Upper lobe of right lung (tissue), 1 donor: ENCODE results near the gene MIER1. TPM values are rescaled to one million over a fixed set of nuclear protein-coding genes. Genes with fewer than 3 reads are reported as not detected.
"Not testable (repeated sequence)": the region's sequence is repeated elsewhere in the genome, so short reads cannot be mapped to it uniquely, and the experiment has no call there.

Source experiments
- ATAC-seq: fragments of 200-7000 bp; cut with Tn5 transposase; one replicate; pipeline ENCODE4 v1.9.1; 2020; ENCODE audit warnings: mild to moderate bottlenecking, moderate library complexity
- DNase-seq: peaks from one replicate; pipeline ENCODE4 v3.0.0-alpha.2; 2020
- H3K27ac ChIP-seq: fragments of 200-600 bp; one replicate; pipeline ENCODE4 v1.8.0; 2022
- H3K27me3 ChIP-seq: fragments of 200-600 bp; one replicate; pipeline ENCODE4 v1.8.0; 2022; ENCODE audit warnings: mild to moderate bottlenecking
- H3K36me3 ChIP-seq: fragments of 200-600 bp; one replicate; pipeline ENCODE4 v1.8.0; 2022
- H3K4me1 ChIP-seq: fragments of 200-600 bp; one replicate; pipeline ENCODE4 v1.8.0; 2022
- H3K4me3 ChIP-seq: fragments of 200-600 bp; one replicate; pipeline ENCODE4 v1.8.0; 2022; ENCODE audit warnings: mild to moderate bottlenecking
- H3K9me3 ChIP-seq: fragments of 200-600 bp; one replicate; pipeline ENCODE4 v1.8.0; 2022
- intact Hi-C: fragments of 100-400 bp; cut with DNase I; formaldehyde crosslinking; loops from one replicate; pipeline ENCODE4 v1.11.0; 2022
- total RNA-seq: library from RNA; stranded (reverse); fragmentation: NEBNext Ultra II Directional; extraction: Animal tissue kit (Norgen Biotek cat#: 25700); gene quantifications from one replicate; pipeline ENCODE4 v1.2.1, GENCODE V29; 2021
- TF ChIP-seq, protein P1 (sequence below): fragments of 200-600 bp; IDR thresholded peaks from one replicate; pipeline ENCODE4 v1.8.0; 2022; ENCODE audit warnings: antibody characterized with exemption
- donor health status: DM: no; HTN: yes; CAD: no; lungs with severe emphysema.

MIER1 gene
- total RNA-seq, 1 donor from 2014 or later: 43.8 TPM

DNA sequence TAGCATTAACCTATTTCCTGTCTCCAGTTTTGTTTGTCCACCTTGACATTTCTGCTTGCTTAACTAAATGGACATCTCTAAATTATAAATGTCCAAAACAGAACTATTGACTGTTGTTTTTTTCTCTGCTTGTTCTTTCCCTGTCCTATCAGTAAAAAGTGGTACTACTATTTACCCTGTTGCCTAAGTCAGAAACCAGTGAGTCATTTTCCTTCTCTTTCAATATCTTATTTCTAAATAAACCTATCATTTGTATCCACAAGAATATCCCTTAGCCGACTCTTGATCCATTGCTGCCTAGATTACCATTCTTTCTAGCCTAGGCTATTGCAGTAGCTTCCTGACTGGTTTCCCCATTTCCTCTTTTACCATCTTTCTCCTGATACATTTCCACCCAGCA lies 22.5 kb downstream of the MIER1 start:
- no peaks in the 10 kb centered on the region for H3K9me3 ChIP-seq
- H3K4me3 ChIP-seq: no peak overlapping the region
- H3K27me3 ChIP-seq: no peaks in the 10 kb centered on the region
- H3K27ac ChIP-seq: no peak overlapping the region
- DNase-seq: no peak
- peaks cover 66% of the 10 kb centered on the region for H3K36me3 ChIP-seq
- no peak for ATAC-seq
- H3K4me1 ChIP-seq: peaks cover 7% of the 10 kb centered on the region
- TF ChIP-seq, protein P1, sequence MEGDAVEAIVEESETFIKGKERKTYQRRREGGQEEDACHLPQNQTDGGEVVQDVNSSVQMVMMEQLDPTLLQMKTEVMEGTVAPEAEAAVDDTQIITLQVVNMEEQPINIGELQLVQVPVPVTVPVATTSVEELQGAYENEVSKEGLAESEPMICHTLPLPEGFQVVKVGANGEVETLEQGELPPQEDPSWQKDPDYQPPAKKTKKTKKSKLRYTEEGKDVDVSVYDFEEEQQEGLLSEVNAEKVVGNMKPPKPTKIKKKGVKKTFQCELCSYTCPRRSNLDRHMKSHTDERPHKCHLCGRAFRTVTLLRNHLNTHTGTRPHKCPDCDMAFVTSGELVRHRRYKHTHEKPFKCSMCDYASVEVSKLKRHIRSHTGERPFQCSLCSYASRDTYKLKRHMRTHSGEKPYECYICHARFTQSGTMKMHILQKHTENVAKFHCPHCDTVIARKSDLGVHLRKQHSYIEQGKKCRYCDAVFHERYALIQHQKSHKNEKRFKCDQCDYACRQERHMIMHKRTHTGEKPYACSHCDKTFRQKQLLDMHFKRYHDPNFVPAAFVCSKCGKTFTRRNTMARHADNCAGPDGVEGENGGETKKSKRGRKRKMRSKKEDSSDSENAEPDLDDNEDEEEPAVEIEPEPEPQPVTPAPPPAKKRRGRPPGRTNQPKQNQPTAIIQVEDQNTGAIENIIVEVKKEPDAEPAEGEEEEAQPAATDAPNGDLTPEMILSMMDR: no peak
- intact Hi-C loops: no loop called here

DNA sequence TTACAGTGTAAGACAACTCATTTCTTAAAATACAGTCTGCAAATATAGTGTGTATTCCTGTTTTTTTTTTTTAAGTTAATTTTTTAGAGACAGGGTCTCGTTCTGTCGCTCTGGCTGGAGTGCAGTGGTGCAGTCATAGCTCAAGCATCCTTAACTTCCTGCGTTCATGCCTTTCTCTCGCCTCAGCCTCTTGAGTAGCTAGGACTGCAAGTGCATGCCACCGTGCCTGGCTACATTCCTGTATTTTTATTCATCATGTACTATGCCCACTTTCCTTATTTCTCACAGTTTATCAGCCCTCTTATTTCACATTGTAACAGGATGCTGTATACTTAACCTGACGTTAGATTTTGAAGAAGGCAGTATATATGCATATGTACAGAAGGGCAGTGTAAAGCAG lies 26.7 kb downstream of the MIER1 start:
- Histone ChIP-seq H3K27ac (no peak overlapping the region), H3K9me3 (no peaks in the 10 kb centered on the region), H3K4me1 (peaks cover 2% of the 10 kb centered on the region), H3K27me3 (no peaks in the 10 kb centered on the region), H3K36me3 (peaks cover 94% of the 10 kb centered on the region), H3K4me3 (no peak overlapping the region)
- DNase-seq (no peak), ATAC-seq (peak; percentile 25)
- TF ChIP-seq, protein P1: no peak
- intact Hi-C loops: no loop called here

DNA sequence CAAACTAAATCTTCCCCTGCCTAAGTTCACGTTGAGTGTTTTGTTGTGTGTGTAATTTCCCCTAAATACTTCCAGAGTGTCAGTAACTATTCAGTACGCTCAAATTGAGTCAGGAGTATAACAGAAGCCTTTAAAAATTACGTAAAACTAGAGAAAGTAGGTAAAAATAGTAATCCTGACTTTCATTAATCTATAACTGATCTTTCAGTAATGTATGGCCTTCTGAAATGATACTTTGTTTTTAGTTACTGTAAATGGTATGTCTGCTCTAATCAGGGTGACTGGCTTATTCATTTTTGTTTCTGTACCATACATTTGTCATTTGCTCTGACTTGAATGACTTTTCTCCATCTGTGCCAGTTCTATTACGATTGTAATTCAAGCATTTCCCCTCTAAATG lies 29.4 kb downstream of the MIER1 start:
- Histone ChIP-seq H3K4me1 (peaks cover 4% of the 10 kb centered on the region), H3K27ac (no peak overlapping the region), H3K9me3 (no peaks in the 10 kb centered on the region), H3K4me3 (no peak overlapping the region), H3K27me3 (no peaks in the 10 kb centered on the region), H3K36me3 (peaks cover 92% of the 10 kb centered on the region)
- TF ChIP-seq, protein P1: no peak
- DNase-seq (no peak), ATAC-seq (no peak)
- intact Hi-C loops: no loop called here

DNA sequence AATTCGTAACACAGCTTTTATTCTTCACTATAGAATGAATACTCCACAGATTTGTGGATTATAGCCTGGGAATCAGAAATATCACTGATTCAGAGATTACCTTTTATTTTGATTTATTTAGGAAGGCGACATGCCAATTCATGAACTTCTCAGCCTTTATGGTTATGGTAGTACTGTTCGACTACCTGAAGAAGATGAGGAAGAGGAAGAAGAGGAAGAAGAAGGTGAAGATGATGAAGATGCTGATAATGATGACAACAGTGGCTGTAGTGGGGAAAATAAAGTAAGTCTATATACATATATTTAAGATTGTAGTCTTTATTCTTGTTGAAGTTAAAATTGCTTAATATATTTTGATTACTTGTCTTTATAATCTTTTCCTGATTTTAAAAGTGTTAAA lies 33.1 kb downstream of the MIER1 start:
- ATAC-seq: no peak
- TF ChIP-seq, protein P1: no peak
- no peaks in the 10 kb centered on the region for H3K9me3 ChIP-seq
- H3K36me3 ChIP-seq: peaks cover 89% of the 10 kb centered on the region
- intact Hi-C loops: no loop called here
- no peak for DNase-seq
- no peak overlapping the region for H3K27ac ChIP-seq
- H3K27me3 ChIP-seq: no peaks in the 10 kb centered on the region
- no peak overlapping the region for H3K4me3 ChIP-seq
- H3K4me1 ChIP-seq: peaks cover 4% of the 10 kb centered on the region

DNA sequence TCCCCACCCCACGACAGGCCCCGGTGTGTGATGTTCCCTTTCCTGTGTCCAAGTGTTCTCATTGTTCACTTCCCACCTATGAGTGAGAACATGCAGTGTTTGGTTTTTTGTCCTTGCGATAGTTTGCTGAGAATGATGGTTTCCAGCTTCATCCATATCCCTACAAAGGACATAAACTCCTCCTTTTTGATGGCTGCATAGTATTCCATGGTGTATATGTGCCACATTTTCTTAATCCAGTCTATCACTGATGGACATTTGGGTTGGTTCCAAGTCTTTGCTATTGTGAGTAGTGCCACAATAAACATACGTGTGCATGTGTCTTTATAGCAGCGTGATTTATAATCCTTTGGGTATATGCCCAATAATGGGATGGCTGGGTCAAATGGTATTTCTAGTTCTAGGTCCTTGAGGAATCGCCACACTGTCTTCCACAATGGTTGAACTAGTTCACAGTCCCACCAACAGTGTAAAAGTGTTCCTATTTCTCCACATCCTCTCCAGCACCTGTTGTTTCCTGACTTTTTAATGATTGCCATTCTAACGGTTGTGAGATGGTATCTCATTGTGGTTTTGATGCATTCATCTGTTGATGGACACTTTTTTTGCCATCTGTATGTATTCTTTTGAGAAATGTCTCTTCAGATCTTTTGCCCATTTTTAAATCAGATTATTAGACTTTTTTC lies 41.5 kb downstream of the MIER1 start:
- peaks cover 89% of the 10 kb centered on the region for H3K36me3 ChIP-seq
- DNase-seq, ATAC-seq, H3K4me1 ChIP-seq, intact Hi-C loops, H3K4me3 ChIP-seq, H3K9me3 ChIP-seq, H3K27me3 ChIP-seq, H3K27ac ChIP-seq: not testable (repeated sequence)

DNA sequence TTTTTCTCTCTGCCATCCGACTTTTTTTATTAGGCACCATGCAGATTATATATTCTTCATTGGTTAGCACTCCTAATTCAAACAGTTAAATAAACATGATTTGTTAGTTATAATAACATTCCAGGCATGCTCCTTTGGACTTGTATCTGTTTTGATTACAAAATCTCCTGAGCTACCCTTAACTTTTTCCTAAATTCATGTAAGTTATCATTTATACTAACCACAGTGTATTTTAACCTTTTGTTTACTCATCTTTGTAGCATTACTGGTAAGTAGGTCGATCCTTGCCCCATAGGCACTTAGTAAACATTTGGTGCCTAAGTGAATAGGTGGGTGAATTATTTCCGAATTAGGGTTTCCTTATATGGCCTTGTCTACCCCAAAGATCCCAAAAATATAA lies 43.8 kb downstream of the MIER1 start:
- no peak overlapping the region for H3K27ac ChIP-seq
- TF ChIP-seq, protein P1: no peak
- intact Hi-C loops: no loop called here
- no peak overlapping the region for H3K4me3 ChIP-seq
- no peaks in the 10 kb centered on the region for H3K9me3 ChIP-seq
- ATAC-seq (no peak), DNase-seq (no peak)
- H3K27me3 ChIP-seq: no peaks in the 10 kb centered on the region
- H3K4me1 ChIP-seq: no peaks in the 10 kb centered on the region
- H3K36me3 ChIP-seq: peaks cover 85% of the 10 kb centered on the region
